Stimulated activated CD4-positive, alpha-beta T cell treated with anti-CD3 and anti-CD28 coated beads, Interleukin-2, amount 100 ng/mL, for 24 hours (primary cell): ENCODE results near the gene NCR1.
"Not testable (repeated sequence)": the region's sequence is repeated elsewhere in the genome, so short reads cannot be mapped to it uniquely, and the experiment has no call there.

ENCODE experiments used
- DNase-seq, 2 donors: peaks; one replicate each; pipeline ENCODE4 v3.0.0-alpha.2; 2020

Gene NCR1

DNA sequence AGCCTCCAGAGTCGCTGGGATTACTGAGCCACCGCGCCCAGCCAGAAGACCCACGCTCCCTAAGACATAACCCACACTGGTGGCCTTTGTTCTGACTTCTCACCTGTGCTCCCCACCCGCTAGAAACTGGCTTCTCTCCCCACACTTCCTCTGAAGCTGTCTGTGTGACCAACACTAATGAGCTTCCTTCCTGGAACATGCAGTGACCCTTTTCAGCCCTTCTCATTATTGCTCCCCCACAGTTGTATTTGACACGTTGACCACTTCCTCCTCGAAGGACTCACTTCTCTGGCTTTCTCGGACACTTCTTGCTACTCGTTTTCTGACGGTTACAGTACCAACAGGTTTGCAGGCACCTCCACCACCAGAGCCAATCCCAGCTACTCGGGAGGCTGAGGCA lies 10.9 kb downstream of the NCR1 start:
- no peak for DNase-seq

DNA sequence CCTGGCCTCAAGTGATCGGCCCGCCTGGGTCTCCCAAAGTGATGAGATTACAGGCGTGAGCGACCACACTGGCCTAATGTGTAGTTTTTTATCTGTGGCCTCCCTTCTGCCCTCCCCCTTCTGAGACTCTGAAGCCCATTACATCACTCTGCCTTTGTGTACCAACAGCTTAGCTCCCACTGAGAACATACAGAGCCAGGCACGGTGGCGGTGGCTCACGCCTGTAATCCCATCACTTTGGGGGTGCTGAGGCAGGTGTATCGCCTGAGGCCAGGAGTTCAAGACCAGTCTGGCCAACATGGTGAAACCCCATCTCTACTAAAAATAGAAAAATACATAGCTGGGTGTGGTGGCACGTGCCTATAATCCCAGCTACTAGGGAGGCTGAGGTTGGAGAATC lies 12.6 kb downstream of the NCR1 start:
- no peak for DNase-seq

DNA sequence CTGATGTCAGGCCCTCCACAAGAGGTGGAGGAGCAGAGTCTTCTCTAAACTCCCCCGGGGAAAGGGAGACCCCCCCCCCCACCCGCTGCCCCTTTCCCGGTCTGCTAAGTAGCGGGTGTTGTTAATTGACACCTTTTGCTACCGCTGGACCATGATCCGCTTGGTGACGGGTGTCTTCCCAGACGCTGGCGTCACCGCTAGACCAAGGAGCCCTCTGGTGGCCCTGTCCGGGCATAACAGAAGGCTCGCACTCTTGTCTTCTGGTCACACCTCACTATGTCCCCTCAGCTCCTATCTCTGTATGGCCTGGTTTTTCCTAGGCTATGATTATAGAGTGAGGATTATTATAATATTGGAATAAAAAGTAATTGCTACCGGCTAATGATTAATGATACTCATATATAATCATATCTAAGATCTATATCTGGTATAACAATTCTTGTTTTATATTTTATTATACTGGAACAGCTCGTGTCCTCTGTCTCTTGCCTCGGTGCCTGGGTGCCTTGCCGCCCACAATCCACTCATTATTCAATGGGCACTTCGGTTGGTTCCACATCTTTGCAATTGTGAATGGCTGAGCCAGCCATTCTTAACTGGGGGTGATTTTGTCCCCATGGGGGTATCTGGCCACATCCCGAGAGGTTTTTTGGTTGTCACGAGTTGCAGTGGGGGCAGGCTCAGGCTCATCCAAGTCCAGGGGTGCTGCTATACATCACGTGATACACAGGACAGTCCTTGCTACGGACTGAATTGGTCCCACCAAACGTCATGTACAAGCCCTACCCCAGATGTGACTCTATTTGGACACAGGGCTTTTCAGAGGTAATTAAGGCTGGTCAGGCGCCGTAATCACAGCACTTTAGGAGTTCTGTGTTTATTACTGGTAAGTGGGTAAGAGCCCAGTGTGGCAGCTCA lies 14.0 kb downstream of the NCR1 start:
- DNase-seq: peak in 1 of 2 donors; percentile 3

DNA sequence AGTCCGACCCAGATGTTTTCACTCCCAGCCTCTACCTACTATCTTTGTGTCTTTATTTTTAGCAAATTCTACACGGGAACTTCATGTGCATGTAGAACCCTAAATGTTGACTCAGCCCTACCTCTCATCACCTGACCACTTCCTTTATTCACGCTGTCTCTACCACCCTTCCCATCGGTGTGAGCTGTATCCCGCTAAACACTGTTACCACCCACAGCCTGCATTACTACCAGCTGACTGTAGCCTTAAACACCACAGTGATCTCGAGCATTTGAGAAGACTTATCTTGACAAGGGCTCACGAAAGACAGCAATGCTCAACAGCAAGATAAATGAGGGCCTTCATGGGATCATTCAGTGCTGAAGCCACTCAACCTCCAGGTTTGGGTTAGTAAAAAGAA lies 15.1 kb downstream of the NCR1 start:
- DNase-seq: no peak

DNA sequence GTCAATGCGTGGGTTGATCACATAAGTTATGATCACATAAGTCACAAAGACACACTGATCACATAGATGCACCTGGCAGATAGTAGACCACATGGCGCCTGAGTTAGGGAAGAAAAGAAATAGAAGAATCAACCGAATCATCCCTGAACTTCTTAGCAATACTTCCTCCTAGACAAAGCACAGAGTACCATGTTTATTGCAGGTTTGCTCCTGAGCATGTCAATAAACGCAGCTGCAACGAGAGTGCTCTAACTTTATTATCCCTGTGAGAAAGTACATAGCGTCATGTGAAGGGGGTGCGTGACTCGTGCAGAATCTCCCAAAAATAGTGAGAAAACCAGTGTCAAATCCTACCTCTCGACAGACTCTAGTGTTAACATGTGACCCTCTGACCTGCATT lies 17.3 kb downstream of the NCR1 start:
- no peak for DNase-seq

DNA sequence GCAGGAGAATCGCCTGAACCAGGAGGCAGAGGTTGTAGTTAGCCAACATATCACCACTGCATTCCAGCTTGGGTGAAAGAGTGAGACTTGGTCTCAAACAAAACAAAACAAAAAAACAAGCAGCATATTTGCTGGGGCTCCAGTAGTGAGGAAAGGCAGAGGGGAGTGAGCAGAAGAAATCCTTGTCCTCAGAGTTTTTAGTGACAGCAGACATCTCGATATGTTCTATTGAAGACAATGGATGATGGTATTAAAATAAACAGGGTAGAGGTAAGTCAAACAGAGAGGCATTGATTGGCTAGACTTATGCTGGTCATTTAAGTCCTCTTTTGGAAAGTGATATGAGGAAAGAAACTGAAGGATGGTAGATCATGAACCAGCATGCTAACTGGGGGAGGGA lies 22.4 kb downstream of the NCR1 start:
- no peak for DNase-seq

DNA sequence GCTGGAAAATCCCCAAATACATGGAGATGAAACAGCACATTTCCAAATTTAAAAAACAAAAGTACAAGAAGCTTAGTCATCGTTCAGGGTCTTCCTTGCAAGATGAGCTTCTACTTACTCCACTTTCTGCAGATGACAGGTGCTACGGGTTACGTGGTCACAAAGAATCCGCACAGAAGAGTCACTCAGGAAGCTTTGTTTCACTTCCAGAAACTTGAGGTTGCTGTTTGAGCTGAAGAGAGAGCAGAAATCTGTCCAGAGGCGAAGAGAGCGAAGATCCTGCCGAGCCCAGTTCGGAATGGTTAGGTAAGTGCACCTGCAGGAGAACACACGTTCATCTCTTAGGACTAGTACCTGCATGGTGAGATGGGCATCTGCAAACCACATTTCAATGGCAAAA lies 32.0 kb downstream of the NCR1 start:
- no peak for DNase-seq

DNA sequence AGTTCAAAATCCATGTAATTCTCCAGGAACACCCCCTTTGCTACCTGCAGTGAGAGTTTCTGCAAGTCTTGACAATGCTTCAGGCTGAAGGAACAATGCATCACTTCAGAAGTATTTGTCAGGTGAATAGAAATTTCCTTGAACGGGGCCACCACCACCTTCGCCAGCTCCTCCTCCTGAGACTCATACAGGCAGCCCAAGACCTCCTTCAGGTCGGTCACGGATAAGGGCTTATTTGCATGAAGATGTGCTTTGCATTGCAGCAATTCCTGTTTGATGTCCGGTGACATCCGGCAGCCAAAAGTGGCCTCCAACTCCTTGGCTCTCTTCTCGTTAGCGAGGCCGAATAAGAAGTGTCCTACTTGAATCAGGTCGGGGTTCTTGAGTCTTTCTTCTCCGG lies 33.0 kb downstream of the NCR1 start:
- no peak for DNase-seq

DNA sequence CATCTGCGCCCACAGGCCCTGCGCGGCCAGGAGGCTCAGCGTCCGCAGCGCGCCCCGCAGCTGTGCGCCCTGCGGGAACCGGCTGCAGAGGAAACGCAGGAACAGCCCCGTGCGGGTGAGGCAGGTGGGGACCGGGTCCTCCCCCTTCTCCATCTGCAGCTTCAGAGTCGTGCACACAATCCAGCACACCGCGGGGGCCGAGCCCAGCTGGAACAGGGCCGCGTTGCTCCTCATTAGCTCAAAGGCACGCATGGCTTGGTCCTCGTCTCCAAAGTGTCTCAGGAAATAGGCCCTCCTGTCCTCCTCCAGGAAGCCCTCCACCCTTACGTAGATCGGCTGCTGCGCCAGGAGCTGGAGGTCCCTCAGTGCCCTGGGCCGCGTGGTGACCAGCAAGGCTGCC lies 33.6 kb downstream of the NCR1 start:
- not testable (repeated sequence) for DNase-seq

DNA sequence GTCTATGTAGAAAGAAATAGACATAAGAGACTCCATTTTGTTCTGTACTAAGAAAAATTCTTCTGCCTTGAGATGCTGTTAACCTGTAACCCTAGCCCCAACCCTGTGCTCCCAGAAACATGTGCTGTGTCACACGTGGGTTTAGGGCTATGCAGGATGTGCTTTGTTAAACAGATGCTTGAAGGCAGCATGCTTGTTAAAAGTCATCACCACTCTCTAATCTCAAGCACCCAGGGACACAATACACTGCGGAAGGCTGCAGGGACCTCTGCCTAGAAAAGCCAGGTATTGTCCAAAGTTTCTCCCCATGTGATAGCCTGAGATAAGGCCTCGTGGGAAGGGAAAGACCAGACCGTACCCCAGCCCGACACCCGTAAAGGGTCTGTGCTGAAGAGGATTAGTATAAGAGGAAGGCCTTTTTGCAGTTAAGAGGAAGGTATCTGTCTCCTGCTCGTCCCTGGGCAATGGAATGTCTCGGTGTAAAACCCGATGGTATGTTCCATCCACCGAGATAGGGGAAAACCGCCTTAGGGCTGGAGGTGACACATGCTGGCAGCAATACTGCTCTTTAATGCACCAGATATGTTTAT lies 37.9 kb downstream of the NCR1 start:
- not testable (repeated sequence) for DNase-seq

DNA sequence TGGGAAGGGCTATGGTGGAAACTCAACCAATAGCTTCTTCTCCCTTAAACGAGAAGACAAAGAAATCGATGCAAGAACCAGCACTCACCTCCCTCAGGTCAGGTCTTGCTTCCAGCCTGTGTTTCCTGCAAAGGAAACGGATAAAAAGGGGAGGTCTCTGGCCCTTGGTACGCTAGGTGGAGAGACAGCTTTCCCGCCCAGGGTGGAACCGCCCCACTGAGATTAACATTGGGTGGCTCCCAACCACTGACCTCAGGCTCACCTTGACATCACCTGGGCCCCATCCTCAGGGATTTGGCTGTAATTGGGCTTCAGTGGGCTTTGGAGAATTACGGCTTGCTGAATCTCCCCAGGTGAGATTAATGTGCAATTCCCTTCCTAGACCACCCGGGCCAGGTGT lies 41.4 kb downstream of the NCR1 start, which contains the start of gene NLRP7:
Gene NLRP7, minus strand, starts transcription at position 150 of the 400 bp plus-strand sequence.
- no peak for DNase-seq

DNA sequence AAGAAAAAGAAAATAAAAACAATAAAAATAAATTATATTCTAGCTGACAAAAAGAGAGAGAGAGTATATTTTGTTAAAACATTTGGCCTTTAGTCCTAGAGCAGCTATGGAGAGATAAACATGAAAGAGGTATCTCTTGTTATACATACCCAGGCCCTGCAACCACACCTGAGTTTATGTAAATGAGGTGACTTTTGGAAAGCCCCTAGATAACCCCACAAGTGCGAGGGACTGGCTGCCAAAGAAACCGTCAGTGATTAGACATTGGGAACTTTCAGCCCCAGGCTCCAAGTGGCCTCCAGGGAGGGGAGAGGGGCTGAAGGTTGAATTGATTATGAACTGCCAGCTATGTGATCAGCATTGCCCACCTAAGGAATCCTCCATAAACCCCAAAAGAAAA lies 43.5 kb downstream of the NCR1 start:
- DNase-seq: no peak

DNA sequence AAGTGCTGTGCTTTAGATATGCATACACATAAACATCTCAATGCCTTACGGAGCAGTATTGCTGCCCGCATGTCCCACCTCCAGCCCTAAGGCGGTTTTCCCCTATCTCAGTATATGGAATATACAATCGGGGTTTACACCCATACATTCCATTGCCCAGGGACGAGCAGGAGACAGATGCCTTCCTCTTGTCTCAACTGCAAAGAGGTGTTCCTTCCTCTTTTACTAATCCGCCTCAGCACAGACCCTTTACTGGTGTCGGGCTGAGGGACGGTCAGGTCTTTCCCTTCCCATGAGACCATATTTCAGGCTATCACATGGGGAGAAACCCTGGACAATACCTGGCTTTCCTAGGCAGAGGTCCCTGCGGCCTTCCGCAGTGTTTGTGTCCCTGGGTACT lies 44.6 kb downstream of the NCR1 start:
- DNase-seq: not testable (repeated sequence)

DNA sequence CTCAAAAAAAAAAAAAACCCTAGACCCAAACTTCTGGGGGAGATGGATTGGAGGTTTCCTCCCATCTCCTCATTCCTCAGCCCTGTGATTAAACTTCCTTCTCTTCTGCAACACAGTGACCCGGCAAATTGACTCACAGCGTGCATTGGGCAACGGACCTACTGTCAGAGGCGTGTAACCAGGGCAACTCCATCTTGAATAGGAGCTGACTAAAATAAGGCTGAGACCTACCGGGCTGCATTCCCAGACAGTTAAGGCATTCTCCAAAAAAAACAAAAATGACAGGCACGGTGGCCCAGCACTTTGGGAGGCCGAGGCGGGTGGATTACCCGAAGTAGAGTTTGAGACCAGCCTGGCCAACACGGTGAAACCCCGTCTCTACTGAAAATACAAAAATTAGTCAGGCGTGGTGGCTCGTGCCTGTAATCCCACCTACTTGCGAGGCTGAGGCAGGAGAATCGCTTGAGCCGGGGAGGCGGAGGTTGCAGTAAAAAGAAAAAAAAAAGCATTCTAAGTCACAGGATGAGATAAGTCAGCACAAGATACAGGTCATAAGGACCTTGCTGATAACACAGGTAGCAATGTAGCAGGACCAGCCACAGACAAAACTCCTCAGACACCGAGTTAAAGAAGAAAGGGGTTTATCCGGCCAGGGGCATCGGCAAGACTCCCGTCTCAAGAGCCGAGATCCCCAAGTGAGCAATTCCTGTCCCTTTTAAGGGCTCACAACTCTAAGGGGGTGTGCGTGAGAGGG lies 46.8 kb downstream of the NCR1 start:
- no peak for DNase-seq

DNA sequence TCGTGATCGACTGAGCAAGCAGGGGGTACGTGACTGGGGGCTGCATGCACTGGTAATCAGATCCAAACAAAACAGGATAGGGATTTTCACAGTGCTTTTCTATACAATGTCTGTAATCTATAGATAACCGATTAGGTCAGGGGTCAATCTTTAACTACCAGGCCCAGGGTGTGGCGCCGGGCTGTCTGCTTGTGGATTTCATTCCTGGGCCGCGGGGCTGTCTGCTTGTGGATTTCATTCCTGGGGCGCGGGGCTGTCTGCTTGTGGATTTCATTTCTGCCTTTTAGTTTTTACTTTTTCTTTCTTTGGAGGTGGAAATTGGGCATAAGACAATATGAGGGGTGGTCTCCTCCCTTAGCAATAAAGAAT lies 47.4 kb downstream of the NCR1 start:
- DNase-seq: not testable (repeated sequence)

DNA sequence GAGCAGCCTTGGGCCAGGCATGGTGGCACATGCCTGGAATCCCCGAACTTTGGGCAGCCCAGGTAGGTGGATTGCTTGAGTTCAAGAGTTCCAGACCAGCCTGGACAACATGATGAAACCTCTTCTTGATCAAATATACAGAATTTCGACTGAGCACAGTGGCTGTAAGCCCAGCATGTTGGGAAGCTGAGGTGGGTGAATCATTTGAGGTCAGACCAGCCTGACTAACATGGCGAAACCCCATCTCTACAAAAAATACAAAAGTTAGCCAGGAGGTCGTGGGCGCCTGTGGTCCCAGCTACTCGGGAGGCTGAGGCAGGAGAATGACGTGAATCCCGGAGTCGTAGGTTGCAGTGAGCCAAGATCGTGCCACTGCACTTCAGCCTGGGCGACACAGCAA lies 49.4 kb downstream of the NCR1 start:
- DNase-seq: no peak

DNA sequence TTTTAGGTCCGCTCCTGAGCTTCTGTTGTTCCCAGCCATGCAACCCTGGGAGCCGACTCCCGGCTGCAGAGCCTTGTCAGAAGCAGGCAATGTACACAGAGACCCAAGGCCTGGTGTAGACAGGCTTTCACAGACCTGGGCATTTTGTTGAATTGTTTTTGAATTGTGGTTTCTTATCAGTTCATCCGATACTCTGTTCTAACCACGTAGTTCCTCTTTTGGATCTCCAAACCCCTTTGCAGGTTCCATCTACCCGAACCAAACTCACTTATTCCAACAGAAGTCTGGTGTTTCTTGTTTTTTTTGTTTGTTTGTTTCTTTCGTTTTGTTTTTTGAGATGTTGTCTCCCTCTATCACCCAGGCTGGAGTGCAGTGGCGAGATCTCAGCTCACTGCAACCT lies 53.9 kb downstream of the NCR1 start:
- no peak for DNase-seq
